AG09319 (cell line): Measurements from ENCODE around the gene INSM1.

Experiments
- DNase-seq: peaks from one replicate; pipeline ENCODE4 v3.0.0-alpha.2; 2010; ENCODE audit warnings: low read depth; ENCODE audit errors: extremely low read depth
- CTCF ChIP-seq: IDR thresholded peaks from 2 replicates; pipeline ENCODE4 v1.5.1; 2011; ENCODE audit warnings: low read depth, mild to moderate bottlenecking, inconsistent platforms, low read length, moderate library complexity

Gene INSM1

GRCh38 chr20:20373091-20373571 lies 5.2 kb downstream of the INSM1 start:
- no peak for TF ChIP-seq CTCF
- no peak for DNase-seq

GRCh38 chr20:20375862-20376261 lies 8.0 kb downstream of the INSM1 start:
- TF ChIP-seq CTCF = no peak

GRCh38 chr20:20386192-20386591 lies 18.3 kb downstream of the INSM1 start:
- no peak for DNase-seq
- TF ChIP-seq CTCF = no peak

More at GRCh38 chr20:20375862-20376261, 8.0 kb downstream of the INSM1 start:
- DNase-seq = no peak

GRCh38 chr20:20390393-20390792 lies 22.5 kb downstream of the INSM1 start:
- DNase-seq = no peak
- no peak for TF ChIP-seq CTCF

- no peak for DNase-seq
- TF ChIP-seq CTCF = no peak
Observed at GRCh38 chr20:20391115-20391514, 23.2 kb downstream of the INSM1 start.

- no peak for TF ChIP-seq CTCF
- DNase-seq = no peak
Observed at GRCh38 chr20:20391766-20392165, 23.9 kb downstream of the INSM1 start.

- no peak for TF ChIP-seq CTCF
- no peak for DNase-seq
Observed at GRCh38 chr20:20393207-20394120, 25.6 kb downstream of the INSM1 start.
